Sigmoid colon (tissue), 4 donors: ENCODE data around the gene EFHC2.

Experiments
- CTCF ChIP-seq, 4 experiments: fragments of 450-650 bp in 3 of 4; fragments of 200-600 bp in 1 of 4; IDR thresholded peaks; one replicate each; pipeline ENCODE4 v1.5.1; 2016 to 2019; ENCODE audit warnings: antibody characterized with exemption in 4 of 4, mild to moderate bottlenecking in 3 of 4, moderate library complexity in 2 of 4
- EP300 ChIP-seq, 4 donors: sonication (generic); formaldehyde crosslinking; IDR thresholded peaks; one replicate each; pipeline ENCODE4 v1.6.1; 2017; ENCODE audit warnings: antibody characterized with exemption in 4 of 4
- POLR2A ChIP-seq, 2 donors: fragments of 450-650 bp; IDR thresholded peaks; one replicate each; pipeline ENCODE4 v1.6.1; 2016; ENCODE audit warnings: antibody characterized with exemption in 2 of 2, mild to moderate bottlenecking in 2 of 2, moderate library complexity in 2 of 2
- POLR2AphosphoS5 ChIP-seq, 4 donors: sonication (generic); formaldehyde crosslinking; IDR thresholded peaks; one replicate each; pipeline ENCODE4 v1.6.1; 2017; ENCODE audit warnings: antibody characterized with exemption in 4 of 4

GRCh38 chrX:44349561-44349960 lies 6.1 kb upstream of the EFHC2 start:
- TF ChIP-seq CTCF (IDR thresholded peaks at IDR 0.05) (no peak), POLR2AphosphoS5 (IDR thresholded peaks at IDR 0.05) (no peak), EP300 (IDR thresholded peaks at IDR 0.05) (no peak), POLR2A (IDR thresholded peaks at IDR 0.05) (no peak)
